Hematopoietic multipotent progenitor cell treated with erythropoietin and hydrocortisone succinate and interleukin-3 and kit ligand, for 8 days (in vitro differentiated cells): Measurements from ENCODE around the gene COQ3.
"Not testable (repeated sequence)": the region's sequence is repeated elsewhere in the genome, so short reads cannot be mapped to it uniquely, and the experiment has no call there.

ENCODE experiments used
- DNase-seq: peaks from one replicate; pipeline ENCODE4 v3.0.0-alpha.2; 2015

COQ3 gene

DNA sequence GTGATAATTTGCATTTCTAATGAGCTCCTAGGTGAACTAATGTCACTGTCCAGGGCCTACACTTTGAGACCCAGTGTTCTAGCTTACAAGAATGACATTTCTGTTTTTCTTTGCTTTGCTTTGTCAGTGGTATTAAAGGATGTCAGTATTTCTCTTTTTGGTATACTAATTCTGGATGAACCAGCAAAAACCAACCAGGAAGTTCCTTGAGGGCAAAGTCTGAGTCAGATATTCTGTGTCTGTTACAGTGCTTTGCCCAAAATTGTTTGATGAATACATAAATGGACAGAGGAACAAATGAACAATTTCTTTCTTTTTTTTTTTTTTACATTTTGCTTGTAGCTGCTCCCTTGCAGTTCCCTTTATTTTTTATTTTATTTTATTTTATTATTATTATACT is 15.4 kb downstream of the COQ3 start:
- DNase-seq, result no peak

DNA sequence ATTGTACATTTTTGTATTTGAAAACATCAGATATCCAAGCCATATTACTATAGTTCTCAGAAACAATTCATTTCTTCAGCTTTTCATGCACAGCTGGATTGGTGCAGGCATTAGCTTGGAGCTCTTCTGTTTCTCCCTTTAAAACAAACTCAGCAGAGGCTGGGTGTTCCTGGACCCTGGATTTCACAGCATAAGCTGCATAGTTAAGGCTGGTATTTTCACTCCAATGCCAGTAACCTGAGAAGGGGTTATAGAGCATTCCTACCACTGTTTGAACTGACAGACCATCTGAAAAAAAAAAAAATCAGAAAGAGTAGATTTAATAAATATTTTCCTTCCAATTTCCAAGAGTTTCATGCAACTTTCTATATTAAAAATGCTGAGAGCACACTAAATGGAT is 24.5 kb downstream of the COQ3 start:
- no peak for DNase-seq

DNA sequence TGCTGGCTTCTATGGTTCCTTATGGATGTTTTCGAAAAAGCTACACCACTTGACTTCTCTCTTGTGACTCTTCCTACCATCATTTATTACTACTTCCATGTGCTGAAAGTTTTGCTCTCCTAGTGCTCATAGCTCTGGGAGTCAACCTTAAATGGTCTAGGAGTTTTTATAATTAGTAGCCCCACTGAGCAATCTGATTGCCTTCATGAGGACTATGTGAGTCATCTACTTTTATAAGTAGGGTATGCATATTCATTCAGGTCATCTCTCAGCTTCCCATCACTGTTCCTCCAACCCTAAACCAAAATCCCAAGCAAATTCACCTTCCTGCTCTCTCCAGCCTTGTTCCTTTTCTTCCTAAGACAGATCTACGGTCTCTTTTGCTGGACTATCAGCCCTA is 27.1 kb downstream of the COQ3 start:
- DNase-seq, result no peak

DNA sequence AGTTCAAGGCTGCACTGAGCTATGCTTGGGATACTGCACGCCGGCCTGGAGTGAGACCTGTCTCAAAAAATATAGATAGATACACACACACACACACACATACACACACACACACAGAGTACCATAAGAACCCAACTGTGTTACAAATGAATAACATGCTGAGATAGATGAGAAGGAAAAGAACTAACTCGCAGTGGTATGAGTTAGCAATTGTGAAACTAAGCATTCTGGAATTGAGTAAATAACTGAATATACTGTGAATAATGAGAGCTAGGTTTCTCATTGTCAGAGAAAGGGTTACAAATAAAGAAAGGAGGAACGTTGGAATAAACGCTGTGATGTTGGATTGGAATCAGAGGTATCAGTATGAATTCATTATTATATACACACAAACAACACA is 30.0 kb downstream of the COQ3 start:
- no peak for DNase-seq

DNA sequence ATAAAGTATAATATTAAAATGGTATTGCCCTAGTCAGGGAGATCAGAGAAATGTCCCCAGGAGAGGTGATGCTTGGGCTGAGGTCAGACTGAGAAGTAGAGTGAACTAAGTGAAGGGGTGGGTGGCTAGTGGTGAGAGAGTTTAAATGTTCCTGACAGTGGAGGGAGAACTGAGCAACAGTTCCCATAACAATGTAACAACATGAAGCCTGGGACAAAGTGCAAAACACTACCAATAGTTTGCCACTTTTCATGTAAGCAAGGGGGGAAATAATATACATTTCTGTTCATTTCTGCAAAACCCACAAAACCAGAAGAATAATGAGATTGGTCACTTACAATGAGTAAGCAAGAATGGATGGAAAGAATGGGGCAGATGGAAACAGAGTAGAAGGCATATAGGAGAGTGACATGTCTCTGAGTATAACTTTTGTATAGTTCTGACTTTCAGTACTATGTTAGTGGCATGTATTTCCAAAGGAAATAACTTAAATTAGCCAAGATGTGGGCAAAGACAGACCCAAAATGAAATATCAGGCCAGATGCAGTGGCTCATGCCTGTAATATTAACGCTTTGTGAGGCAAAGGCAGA is 31.2 kb downstream of the COQ3 start:
- DNase-seq, result no peak

DNA sequence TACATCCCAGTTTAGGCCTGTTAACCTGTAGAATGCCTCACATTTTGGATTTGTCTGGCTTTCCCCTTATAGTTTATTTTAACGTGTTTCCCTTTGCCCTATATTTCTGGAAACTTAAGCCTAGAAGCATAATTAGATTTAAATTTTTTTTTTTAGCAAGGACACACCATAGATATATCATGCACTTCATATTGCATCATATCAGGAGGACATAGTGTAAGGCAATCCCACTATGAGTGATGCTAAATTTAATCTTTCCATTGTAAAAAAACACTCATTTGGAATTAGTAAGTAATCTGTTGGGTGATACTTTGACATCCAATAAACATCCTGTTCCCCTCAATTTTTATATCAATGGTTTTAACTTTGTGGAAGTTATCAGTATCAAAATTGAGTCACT is 34.2 kb downstream of the COQ3 start:
- DNase-seq, result no peak

DNA sequence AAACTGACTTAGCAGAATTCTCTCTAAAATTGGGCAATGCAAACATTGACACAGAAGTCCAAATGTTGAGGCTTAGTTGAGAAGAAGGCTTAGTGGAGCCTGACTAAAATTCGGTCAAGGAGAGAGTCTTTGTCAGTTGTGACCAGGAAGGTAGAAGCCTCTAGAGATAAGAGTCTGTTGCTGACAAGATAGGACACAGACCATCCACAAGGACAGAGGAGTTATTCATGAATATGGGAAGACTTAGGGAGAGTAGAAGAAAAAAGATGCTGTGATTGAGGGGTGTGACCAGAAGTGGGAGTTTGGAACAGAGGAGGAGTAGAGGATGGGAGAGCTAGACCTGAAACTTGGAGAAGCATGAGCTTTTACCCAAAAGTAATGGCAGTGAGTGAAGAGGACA is 37.4 kb downstream of the COQ3 start:
- DNase-seq, result no peak

DNA sequence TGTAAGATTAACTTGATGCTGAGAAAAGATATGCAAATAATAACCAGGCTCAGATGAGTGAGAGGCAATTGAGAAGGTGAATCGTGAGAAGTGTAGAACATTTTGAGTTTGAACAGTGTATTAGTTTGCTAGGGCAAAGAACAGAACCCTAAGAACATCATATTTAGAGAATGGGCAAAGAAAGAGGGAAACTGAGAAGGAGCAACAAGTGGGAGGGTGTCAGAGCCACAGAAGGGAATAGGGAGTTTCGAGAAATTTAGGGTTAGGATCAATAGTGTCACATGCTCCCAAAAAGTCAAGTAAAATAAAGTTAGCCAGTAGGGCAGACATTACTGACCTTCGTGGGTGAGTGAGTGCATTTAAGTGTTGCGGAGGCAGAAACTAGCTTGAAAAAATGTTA is 39.0 kb downstream of the COQ3 start:
- no peak for DNase-seq

DNA sequence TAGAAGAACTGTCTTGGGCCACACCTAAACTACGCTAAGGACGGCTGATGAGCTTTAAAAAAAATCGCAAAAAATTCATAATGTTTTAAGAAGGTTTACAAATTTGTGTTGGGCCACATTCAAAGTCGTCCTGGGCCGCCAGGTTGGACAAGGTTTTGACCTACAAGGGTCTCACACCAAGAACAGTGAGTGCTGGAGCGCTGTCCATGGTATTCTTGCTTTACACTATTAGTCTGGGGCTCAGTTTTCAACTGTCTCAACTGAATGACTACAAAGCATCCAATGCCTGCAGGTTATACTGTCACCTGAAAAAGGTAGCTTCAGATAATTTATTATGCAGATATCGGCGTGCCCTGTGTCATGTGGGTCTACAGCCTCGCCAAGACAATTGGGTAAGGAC is 40.9 kb downstream of the COQ3 start:
- no peak for DNase-seq

DNA sequence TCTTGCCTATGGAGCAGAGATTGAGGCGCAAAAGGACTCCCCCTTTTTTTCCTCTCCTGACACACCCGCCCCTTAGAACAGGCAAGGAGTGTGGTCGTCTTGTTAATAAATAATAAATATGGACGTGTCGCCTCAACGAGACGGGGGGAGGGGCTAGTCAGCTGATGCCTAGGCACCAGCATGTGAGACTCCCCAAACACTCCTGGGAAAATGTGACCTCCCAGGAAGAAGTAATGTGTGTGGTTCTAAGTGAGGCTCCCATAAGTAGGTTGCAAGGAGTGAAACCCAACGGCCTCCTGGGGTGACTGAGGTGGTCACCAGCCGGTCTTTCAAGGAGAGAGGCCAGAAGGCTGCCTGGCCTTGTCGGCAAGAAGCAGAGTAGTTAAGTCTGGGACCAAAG is 43.4 kb downstream of the COQ3 start:
- no peak for DNase-seq

DNA sequence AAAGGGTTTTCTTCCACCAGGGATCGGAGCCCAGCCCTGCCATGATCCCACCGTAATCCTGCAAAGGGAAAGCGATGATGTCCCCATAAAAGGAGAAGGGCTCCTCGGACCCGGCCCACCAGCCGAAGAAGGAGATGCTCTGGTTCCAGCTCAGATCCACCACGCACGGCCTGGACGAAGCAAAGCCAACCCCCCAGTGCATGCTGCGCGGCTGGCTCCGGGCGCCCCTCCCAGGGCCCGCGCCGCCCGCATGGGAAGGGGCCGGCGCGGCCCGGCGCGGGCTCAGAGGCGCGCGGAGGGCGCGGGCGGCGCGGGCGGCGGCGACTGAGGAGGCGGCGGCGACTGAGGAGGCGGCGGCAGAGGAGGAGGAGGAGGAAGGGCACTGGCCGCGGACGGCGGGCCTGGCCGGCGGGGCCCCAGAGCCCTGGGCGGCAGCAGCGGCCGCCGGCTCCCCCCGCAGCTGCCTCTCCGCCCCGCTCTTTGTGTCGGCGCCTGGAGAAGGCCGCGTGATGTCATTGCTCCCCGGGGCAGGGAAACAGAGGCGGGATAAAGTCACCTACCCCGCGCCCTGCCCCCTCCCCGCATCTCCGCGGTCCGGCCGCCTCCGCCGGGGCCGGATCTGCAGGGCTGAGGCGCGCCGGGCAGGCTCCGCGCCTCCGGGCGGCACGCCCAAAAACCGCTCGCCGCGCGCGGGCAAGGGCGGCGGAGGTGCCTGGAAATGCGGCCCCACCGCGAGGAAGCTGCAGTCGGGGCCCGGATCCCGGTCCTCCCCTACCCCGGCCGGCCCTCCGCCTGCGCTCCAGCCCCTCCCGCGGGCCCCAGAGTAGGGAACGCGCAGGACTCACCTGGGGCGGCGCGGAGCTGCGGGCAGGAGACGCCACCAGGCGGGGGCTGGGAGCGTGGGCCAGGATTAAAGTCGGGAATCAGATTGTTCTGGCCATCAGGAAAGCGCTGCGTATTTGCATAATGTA is 44.5 kb downstream of the COQ3 start, which contains the start of gene FAXC:
TSS of gene FAXC (minus strand) at position 504 of the 971 bp plus-strand sequence. CDS start at position 202, 302 bp downstream.
- DNase-seq, result no peak

DNA sequence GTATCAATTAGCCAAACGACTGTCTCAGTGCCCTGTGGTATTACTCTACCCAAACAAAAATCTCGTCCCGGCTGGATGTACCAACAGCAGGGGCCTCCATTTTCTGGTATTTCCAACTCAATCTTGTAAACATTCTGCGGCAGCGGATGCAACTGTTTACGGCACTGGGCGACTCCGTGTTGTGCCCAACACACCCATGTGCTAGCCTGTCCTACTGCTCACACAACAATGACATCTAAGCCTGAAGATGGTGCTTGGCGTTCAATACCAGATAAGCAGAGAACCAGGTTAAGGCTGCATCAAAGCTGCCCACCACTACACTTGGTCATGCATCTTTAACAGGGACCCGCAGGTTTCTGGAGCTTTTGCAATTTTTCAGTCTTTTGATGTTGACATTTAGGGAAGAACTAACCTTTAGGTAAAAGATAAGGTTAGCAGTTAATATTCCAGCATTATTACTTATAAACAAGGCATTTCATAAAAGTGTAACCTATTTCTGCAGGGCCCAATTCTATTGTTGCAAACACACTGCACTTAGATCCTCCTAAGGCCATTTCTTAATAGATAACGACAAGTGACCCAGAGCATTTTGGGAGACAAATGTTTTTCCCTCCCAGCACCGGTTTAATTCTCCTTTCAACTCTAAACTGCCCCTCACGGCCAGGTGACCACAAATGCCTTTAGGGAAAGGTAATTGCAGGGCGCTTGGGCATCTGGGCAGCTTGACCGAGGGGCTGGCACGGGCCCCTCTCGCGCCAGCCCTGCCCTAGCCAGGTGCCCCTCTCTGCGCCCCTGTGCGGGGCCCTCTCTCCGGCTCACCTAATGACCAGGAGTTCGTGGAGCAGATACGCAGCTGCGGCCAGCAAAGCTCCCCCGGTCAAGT is 45.5 kb downstream of the COQ3 start:
- no peak for DNase-seq

DNA sequence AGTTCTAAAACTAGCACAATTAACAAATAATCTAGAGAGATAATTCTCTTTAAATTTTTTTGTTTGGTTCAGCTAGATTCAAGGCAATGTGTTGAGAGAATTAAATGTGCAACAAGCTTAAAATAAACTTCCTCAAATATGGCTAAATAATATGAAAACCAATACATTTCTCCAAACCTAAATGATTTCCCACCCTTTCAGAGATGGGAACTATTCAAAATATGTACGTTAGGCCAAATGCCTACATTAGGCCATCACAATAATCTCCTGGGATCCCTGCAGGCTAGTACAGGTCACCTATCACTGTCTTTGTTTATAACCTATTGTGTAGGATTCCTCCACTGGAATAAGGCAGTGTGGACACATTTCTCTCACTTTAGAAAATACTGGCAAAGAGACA is 46.2 kb downstream of the COQ3 start:
- DNase-seq, result no peak

DNA sequence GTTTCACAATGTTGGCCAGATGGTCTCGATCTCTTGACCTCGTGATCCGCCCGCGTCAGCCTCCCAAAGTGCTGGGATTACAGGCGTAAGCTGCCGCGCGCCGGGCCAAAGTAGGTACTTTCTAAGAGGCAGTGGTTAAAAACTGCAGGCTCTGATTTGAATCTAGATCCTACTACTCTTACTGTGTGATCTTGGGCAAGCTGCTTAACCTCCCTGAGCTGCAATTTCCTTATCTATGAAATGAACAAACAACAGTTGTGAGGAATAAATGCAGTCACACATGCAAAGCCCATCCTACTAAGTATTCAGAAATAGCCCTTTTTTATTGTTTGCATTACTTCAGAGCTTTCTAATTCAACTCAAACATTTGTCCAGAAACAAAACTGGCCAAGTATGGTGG is 47.4 kb downstream of the COQ3 start:
- no peak for DNase-seq

DNA sequence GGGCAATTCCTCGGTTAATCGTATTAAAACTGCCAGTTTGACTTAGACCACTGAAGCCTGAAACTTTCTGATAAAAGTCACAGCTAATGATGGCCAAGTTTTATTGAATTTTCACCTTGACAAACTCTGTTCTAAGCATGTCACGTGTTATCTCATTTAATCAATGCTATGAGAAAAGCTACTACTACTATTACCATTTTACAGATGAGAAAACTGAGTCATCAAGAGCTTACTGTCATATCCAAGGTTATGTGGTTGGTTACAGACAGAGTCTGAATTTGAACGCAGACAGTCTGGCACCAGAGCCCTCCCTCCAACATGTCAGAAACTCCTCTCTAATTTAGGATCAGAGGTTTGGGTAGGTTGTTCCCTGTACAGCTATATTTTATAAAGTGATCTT is 48.8 kb downstream of the COQ3 start:
- no peak for DNase-seq

DNA sequence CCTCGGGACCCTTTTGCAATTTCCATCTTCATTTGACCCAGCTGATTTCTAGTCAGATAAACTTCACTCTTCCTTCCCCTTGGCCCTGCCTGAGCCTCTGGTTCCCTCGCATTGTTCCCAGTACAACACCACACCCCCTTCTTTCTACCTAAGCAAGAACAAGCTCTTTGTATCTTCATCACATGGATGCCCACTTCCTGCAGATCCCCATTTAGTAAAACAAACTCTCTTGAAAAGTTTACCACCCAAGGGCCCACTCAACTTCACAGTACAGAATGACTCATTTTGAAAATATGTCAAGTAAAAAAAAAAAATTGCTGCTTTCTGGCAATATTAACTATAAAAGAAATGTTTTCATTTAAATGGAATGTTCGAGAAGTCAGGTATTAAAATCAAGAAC is 49.7 kb downstream of the COQ3 start:
- no peak for DNase-seq

DNA sequence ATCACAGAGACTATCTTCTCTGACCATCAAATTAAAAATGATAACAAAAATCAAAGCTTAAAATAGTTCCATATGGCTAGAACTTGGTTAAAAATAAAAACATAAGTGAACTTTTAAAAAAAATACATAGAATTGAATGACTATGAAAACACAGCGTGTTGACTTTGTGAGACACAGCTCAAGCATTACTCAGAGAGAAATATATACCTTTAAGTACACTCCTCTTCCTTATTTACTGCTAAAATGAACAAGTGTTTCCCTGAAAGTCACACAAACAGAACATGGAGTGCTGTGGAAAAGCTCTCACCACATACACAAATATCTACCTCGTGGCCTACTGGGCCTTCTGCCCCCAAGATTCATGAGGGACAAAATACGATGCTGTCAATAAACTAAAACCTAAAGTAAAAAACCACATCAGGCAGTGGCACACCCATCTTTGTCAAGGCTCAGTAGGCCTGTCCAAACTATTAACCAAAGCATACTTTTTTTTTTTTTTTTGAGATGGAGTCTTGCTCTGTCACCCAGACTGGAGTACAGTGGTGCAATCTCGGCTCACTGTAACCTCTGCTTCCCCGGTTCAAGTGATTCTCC is 52.0 kb downstream of the COQ3 start:
- no peak for DNase-seq

DNA sequence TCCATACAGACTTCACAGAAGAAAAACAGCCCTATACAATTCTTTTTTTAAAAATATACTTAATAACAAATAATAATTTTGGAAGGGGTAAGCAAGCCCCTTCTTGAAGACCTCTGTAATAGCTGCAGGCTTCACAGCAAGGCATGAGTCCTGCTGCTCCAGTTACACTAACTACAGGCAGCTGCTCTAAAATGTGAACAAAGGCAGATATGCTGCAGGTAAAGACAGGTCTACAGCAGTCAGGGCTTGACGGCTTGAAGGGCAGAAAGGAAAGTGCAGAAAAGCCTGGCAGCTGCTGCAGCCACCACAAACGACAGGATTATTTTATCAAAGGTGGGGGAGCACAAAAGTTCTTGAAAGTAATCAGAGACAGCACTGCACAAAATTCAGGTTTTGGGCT is 55.8 kb downstream of the COQ3 start:
- DNase-seq, result no peak

DNA sequence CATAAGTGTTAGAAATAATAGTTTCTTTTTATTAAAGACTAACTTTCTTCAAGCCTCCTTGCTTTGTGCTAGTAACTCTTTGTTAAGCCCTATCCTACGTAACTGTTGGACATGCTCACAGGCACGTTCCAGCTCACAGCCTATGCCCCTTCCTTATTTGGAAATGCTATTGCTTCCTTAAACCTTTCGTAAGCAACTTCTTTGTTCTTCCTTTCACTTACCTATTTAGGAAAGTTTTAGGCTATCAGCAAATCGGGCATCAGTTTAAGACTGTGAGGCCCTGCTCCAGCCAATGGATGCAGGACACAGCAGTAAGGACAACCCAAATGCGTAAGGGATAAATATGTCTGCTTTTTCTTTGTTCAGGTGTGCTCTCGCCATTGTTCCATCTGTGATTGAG is 58.7 kb downstream of the COQ3 start:
- DNase-seq, result not testable (repeated sequence)

DNA sequence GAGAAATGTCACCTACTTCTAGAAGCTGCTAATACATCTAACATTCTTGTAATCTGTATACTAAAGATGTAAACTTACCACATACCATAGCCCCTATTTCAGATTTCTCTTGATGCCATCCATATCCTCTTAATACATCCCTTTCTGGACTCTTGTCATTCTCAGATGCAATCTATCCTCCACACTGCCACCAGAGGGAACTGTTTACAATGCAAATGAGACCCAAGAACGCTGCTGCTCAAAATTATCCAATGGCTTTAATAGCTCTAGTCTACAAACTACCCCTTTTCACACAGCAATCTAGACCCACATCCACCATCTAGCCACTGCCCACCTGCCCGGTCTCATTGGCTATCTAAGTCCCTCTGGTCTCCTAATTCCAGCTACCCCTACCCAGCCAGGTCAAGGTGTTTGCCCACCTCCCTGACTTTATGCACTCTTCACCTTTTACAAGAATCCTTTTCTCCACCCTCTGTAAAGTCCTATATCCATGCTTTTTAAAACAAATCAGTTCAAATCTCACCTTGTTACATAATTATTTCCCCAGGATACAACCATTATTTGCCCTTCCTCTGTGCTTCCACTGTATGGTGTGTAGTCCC is 59.4 kb downstream of the COQ3 start:
- peak; percentile 69 for DNase-seq

DNA sequence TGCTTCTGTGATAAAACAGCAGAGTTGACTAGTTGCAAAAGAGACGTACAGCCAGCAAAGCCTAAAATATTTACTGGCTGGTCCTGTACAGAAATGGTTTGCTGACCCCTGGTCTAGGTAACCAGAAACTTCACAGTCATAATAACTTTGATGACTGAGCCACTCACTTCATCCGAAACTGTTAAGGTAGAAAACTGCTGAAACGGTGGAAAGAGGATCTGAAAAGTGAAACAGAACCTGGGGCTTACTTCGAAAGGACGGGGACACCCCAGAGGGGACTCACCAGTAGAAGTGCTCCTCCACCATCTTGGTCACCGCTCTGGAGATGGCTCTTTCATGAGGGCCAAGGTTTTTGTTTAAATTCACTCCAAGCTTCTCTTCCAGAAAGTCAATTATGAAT is 60.9 kb downstream of the COQ3 start:
- no peak for DNase-seq

DNA sequence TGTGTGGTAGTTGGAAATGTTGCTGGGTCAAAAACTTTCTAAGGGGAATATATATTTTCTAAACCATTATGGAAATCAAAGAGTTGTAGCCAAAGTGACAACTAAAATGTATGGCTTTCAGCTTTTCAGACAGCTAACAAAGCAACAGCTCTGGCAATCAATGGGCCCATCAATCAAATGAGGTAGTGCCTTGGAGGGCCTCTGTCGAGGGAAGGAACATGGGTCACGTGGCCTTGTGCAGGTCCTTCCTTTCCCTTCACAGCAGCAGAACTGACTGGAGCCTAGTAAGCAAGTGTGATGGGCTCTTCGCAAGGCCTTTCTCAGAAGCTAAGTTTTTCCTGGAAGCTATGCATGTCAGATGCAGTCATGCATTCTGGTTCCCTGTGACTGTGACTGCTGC is 62.5 kb downstream of the COQ3 start:
- DNase-seq, result no peak

DNA sequence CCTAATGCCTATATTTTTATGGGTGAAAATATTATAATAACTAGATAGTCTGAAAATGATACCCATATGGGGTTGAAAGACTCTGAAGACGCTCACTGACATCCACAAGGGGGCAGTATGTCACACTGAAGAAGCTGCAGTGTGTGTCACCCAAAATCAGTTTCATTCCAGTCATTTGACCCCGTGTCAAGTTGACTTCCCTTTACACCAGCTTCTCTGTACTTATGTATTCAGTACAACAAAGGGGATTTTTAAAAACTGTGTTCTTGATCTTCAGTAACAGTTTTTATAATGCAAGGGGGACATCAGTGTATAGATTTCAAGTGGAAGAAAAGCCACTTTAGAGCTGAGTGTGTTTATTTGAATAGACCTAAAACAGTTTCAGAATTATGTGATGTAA is 63.8 kb downstream of the COQ3 start:
- peak; percentile 72 for DNase-seq
